GM21360 (cell line): ENCODE data around the gene CINP.
"Not testable (repeated sequence)": the region's sequence is repeated elsewhere in the genome, so short reads cannot be mapped to it uniquely, and the experiment has no call there.

Source experiments
- ATAC-seq: cut with Tn5 transposase; IDR thresholded peaks from one replicate; pipeline ENCODE4 v1.9.1; 2021; ENCODE audit warnings: mild to moderate bottlenecking, moderate library complexity; ENCODE audit not compliant: unreplicated experiment

Gene CINP

DNA sequence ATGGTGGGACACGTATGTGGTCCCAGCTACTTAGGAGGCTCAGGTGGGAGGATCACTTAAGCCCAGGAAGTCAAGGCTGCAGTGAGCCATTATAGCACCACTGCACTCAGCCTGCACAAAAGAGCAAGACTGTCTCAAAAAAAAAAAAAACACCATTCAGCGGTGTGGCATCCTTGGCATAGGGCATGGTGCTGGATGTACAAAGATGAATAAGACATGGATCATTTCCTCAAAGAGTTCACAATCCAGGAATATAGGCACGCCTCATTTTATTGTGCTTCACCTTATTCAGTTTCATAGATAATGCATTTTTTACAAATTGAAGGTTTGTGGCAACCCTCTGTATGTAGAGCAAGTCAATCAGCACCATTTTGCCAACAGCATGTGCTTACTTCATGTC is 6.4 kb downstream of the CINP start:
- ATAC-seq = no peak

DNA sequence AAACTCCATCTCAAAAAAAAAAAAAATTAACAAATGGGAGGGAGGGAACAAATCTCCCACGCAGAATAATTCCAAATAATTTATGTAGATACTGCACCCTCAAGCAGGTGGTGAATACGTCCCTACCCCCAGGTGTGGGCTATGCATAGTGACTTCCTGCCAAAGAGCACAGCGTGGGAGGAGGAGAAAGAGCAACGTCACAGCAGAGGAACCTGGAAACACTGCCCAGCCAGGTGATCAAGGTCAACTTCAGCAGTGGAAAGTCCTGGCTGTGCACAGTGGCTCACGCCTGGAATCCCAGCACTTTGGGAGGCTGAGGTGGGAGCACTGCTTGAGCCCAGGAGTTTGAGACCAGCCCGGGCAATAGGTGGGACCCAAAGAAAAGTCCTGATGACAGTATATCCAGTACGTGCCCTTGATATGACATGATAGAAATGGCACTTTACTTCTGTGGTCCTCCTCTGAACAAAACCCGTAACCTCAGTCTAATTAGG is 9.5 kb downstream of the CINP start:
- ATAC-seq = no peak

DNA sequence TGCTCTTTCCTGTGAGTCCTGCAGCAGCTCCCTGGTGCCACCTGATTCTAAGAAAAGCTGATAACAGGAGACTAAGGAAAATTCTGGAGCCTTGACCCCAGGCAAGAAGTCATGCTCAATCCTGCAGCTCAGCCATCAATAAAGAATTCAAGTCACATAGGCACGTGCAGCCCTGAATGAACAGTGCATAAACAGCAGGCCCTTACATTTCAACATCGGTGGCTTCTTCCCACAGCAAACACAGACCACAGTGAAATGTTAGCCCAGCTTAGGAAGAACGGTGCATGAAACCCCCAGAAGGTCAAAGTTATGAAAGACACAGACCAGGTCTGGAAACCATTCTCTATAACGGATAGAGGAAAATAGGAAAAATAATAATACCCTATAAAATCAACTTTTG is 10.5 kb downstream of the CINP start:
- ATAC-seq = no peak

DNA sequence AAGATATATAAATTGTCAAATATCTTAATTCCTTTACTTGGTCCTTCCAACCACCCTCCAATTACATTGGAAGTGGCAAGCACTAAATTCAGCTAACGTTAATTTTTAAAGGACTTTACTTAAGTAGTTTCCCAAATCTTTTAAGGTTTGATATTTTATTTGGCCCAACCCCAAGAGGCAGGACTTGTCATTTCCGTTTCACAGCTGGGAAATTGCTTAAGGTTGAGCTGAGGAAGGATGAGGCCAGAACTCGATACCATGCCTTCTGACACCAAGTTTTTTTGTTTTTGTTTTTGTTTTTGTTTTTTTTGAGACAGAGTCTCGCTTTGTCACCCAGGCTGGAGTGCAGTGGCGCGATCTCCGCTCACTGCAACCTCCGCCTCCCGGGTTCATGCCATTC is 11.1 kb downstream of the CINP start:
- not testable (repeated sequence) for ATAC-seq

DNA sequence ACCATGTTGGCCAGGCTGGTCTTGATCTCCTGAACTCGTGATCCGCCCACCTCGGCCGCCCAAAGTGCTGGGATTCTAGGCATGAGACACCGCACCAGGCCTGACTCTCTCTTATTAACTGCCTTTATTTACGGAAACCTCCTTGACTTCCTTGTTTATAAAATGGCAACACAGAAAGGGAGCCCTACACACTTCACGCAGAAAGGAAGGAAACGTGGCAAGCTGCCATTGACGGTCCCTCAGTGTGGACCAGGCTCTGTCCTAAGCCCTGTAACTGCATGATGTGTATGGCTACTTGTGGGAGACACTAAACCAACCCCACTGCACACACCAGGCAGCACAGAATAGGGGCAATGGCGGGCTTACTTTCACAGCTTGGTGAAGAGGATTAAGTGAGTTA is 11.7 kb downstream of the CINP start:
- ATAC-seq = no peak

DNA sequence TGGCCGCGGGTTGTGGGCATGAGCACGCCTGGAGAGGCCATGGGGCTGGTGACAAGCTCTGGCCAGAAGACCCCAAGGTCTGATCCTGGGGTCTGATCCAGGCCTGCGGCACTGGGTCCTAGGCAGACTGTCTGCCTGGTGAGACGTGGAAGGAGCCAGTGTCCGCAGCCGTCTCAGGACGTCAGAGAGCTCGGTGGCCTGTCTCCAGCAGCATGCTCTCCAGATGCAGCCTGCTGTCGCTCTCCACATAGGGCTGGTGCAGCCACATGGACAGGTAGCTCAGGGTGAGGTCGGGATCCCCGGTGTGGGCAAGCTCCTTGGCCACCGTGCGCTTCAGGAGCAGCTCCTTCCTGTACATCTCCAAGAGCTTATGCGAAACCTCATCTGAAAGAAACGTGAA is 14.3 kb downstream of the CINP start:
- no peak for ATAC-seq

DNA sequence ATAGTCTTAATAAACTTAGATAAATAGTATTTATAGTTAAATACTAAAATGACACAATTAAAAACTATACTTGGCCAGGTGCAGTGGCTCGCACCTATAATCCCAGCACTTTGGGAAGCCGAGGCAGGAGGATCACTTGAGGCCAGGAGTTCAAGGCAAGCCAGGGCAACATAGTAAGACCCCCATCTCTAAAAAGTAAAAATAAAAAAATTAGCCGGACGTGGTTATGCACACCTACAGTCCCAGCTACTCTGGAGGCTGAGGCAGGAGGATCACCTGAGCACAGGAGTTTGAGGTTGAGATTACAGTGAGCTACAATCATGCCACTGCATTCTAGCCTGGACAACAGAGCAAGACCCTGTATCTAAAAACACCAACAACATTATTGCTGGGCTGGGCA is 16.0 kb downstream of the CINP start:
- no peak for ATAC-seq

DNA sequence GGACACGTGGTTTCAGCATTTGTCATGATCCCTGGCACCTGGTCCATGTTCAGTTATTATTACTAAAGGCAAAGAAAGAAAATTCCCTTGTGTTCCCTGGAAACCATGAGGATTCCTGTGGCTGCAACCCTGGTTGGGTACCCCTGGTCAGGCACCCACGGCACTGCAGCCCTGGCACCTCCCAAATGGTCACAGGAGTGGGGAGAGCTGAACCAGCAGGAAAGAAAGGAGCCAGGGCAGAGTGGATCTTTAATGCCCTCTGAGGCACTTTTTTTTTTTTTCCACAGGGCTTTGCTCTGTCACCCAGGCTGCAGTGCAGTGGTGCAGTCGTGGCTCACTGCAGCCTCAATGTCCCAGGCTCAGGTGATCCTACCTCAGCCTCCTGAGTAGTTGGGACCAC is 17.5 kb downstream of the CINP start:
- ATAC-seq = no peak

DNA sequence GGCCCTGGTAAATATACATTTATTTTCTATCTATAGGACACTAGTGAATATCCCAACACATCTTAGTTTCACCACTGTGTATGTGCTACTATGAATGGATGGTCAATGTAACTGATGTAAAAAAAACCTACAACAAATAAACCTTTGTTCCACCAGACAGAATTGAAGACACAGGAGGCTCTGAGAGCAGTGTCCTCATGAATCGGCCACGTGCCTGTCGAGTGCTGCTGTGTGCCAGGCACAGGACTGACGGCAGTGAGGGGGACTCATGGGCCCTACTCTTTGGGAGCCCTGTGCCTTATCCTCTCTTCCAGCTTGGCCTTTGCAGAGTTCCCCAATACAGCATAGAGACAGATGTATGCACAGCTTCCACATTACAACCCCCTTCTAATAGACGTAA is 18.2 kb downstream of the CINP start:
- no peak for ATAC-seq

DNA sequence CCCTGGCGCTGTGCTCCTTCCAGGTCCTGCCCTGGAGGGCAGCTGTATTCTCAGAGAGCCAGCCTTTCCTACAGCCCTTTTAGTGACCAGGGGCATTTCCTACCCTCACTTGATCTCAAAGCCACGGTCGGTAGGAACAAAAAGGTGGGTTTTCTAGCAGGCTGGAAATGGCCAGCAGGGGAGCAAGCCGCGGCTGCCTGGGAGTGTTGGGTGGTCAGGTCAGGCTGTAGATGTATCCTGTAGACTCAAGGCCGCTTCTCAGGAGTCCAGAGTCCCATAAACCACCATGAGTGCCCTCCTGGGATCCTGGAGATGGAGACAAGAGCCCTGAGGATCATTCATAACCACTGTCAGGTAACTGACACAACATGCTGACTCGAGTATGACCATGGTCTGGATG is 18.6 kb downstream of the CINP start:
- no peak for ATAC-seq

DNA sequence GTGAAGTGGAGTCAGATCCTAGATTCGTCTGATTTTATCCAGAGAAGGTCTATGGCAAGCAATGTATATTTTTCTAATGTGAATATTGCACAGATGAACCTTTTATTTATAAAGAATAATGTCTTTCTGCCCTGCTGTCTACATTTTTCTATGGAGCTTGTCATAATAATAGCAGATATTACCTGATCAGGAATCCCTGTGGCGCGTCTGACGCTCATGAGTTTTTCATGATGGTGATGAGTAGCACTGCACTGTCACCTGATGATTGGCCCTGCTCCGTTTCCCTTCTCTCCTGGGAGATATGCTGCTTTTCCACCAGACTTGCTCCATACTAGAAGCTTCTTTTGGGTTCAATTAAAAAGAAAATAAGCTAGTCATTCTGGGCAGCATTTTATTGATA is 20.5 kb downstream of the CINP start:
- ATAC-seq = no peak

DNA sequence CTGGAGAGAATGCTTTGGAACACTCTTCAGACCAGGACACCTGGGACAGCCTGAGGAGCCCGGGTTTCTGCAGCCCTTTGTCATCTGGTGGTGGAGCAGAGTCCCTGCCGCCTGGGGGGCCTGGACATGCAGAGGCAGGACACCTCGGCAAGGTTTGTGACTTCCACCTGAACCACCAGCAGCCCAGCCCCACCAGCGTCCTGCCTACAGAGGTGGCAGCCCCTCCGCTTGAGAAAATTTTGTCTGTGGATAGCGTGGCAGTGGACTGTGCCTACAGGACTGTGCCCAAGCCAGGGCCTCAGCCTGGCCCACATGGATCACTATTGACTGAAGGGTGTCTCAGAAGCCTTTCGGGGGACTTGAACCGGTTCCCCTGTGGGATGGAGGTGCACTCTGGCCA is 21.1 kb downstream of the CINP start:
- ATAC-seq = no peak

DNA sequence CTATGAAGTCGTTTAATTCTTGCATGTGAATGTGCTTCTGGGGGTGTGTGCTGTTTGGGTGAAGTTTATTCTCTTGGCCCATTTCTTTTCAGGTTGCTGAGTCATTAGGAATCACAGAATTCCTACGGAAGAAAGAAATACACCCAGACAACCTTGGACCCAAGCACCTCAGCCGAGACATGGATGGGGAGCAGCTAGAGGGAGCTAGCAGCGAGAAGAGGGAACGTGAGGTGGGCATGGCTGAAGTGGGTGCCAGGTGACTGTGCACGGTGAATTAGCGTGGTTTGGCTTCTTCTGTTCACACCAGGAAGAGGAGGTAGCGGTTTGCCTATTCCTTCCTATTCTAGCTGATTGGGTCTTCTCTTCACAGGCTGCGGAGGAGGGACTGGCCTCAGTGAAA is 24.0 kb downstream of the CINP start:
- ATAC-seq = no peak

DNA sequence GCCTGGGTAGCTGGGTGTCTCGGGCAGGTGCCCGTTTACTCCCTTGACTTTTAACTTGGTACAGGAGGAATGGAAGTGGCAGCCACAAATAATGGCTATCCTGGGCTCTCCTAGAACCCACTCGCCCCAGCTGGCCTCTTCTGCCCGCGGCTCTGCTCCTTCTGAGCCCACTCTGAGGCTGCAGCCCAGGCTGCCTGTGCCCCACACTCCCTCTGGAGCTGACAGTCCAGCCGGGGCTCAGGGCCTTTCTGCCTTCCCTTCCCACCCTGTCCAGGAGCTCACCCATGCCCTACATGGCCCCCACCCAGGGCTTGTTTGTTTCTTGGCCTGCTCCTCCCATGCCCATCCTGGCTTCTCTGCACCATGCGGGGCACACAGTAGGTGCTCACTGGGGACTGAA is 27.5 kb downstream of the CINP start:
- ATAC-seq = no peak

DNA sequence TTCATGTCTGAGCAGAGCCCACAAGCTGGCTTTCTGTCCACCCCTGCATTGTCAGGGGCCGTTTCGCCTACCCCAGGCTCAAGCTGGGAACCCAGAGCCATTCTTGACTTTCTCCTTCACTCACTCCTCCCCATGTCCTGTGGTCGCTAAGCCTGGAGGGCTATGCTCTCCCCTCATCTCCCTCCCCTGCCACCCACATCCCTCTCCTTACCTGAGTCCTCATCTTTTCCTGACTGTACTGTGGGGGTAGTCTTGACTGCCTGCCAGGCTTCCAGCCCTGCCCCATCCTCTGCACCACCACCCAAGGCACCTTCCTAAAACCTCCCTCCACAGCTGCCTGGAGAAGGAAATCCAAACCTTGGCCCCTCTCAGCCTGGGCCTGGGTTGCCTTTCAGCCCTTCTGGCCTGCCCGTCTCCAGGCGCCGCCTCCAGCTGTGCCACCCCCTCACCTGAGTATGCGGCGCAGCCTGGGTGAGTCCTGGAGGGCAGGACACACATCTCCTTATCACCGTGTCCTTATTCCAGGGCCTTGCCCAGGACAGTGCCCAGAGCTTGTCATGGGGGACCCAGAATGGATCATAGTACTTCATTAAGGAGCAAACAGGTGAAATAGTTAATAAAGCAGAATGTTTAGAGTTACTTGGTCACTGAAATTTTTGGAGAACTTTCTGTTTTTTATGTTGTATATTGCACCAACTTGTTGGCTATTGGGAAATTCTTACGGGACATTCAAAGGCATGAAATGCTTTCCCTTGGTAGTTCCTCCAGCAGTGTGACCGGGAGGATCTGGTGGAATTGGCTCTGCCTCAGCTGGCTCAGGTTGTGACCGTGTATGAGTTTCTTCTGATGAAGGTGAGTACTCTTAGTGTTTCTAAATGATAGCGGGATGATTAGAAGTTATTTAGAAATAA is 28.6 kb downstream of the CINP start:
- ATAC-seq = no peak

DNA sequence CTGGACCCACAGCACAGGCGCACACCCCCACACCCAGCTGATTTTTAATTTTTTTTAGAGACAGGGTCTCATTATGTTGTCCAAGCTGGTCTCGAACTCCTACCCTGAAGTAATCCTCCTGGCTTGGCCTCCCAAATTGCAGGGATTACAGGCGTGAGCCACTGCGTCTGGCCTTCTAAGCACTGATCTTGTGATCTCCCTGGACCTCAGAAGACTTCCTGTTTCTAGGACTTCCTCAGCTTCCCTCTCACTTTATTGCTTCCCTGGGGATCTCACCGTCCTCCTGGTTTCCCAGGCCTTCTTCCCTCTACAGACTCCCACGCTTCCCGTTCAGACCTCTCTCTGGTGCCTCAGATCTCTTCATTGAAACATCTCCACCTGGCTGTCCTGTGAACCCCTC is 29.3 kb downstream of the CINP start:
- no peak for ATAC-seq

DNA sequence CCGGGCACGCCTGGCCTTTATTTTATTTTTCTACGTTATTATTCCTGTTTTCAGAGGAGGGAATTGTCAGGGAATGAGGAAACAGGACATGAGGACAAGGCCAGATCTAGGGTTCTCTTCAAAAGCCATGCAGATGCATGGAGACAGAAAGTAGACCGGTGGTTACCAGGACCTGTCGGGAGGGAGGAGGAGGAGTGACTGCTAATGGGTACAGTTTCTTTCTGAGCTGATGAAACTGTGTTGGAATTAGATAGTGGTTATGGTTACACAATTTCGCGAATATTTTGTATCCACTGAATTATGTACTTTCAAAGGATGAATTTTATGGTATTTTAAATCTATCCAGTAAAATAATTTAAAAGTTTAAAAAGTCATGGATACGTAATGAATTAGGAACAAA is 31.9 kb downstream of the CINP start:
- no peak for ATAC-seq

DNA sequence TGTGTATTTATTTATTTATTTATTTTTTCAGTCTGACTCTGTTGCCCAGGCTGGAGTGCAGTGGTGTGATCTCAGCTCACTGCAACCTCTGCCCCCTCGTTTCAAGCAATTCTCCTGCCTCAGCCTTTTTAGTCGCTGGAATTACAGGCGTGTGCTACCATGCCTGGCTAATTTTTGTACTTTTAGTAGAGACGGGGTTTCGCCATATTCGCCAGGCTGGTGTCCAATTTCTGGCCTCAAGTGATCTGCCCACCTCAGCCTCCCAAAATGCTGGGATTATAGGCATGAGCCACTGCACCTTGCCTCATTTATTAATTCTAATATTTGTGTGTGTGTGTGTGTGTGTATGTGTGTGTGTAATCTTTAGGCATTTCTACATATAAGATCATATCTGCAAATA is 33.3 kb downstream of the CINP start:
- ATAC-seq = not testable (repeated sequence)

DNA sequence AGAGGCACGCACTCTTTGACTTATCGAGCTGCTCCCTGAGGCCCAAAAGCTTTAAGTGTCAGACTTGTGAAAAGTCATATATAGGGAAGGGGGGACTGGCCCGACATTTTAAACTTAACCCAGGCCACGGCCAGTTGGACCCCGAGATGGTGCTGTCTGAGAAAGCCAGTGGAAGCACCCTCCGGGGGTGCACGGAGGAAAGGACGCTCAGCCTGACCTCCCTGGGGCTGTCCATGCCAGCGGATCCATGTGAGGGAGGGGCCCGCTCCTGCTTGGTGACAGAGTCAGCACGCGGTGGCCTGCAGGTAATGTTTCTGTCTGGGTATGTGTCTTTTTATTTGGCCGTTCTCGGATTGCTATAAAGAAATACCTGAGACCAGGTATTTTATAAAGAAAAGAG is 36.1 kb downstream of the CINP start:
- no peak for ATAC-seq

DNA sequence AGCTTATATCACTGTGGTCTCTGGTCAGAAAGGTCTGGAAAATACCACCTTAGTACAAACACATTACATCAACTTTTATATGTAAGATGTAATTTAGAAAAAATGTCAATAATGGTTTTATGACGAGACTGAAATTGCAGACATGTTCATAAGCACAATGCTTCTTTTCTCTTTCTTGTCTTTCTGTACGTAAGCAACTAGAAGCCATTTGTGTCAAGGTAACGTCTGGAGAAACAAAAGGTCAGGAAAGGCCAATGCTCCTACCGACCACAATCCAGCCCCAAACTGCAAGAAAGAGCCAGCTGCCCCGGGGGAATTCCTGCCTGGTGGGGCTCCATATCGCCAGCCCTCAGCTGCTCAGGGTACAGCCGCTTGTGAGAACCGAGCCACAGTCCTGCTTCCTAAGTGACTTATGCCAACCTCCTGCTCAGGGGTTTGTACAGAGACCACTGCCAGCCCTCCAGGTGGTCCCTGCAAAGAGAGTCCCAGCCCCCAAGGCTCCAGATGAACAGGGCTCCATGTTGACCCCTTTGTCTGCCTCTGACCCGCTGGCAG is 36.8 kb downstream of the CINP start:
- ATAC-seq = no peak

DNA sequence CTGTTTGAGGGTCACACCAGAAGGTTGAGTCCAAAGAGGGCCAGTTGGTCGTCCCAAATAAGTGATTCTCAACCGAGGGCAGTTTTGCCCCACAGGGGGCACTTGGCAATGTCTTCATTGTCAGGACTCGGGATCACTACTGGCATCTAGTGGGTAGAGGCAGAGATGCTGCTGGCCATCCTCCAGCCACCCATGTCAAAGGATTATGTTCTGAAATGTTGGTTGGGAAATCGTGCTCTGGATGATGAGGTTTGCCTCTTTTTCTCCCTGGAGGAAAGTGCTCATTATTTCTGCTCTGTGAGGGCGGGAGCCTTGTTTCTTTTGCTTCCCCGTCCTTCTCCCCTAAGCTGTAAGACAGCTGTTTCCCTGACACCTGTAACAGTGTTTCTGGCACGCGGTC is 39.6 kb downstream of the CINP start:
- no peak for ATAC-seq
